Panc1 (cell line): ENCODE measurements around the gene DTNB.

Experiments
- CTCF ChIP-seq: fragments of 450-650 bp; IDR thresholded peaks from 2 replicates; pipeline ENCODE4 v1.5.1; 2017; ENCODE audit warnings: mild to moderate bottlenecking
- POLR2AphosphoS5 ChIP-seq: IDR thresholded peaks from 2 replicates; pipeline ENCODE4 v1.6.1; 2012; ENCODE audit warnings: mild to moderate bottlenecking, low read depth, low read length, moderate library complexity
- REST ChIP-seq, 2 experiments: IDR thresholded peaks; 2 replicates each; pipeline ENCODE4 v1.6.1; 2011 to 2012; ENCODE audit warnings: low read depth in 2 of 2, control low read depth in 1 of 2, low read length in 1 of 2, mild to moderate bottlenecking in 1 of 2, moderate library complexity in 1 of 2; ENCODE audit not compliant: insufficient read depth in 1 of 2
- SIN3A ChIP-seq: IDR thresholded peaks from 2 replicates; pipeline ENCODE4 v1.6.1; 2012; ENCODE audit warnings: low read depth, mild to moderate bottlenecking, low read length, moderate library complexity, borderline replicate concordance; ENCODE audit not compliant: insufficient read depth
- TCF7L2 ChIP-seq: IDR thresholded peaks from 2 replicates; pipeline ENCODE4 v1.6.1; 2011; ENCODE audit warnings: mild to moderate bottlenecking, low read depth, low read length, inconsistent platforms

GRCh38 chr2:25682082-25682481 is 8.7 kb upstream of the DTNB start:
- TF ChIP-seq CTCF (no peak), SIN3A (no peak), REST (IDR thresholded peaks at IDR 0.05; ENCODE audit: insufficient read depth in 1 of 2, low read depth in 2 of 2, low read length in 1 of 2) (no peak), TCF7L2 (no peak), POLR2AphosphoS5 (no peak)
